GM12892 (cell line): Measurements from ENCODE around the gene CASP3.

Source experiments
- POLR2A ChIP-seq: IDR thresholded peaks from 2 replicates; pipeline ENCODE4 v1.6.1; 2011; ENCODE audit warnings: low read depth, low read length, control low read depth
- POLR2AphosphoS5 ChIP-seq: IDR thresholded peaks from 2 replicates; pipeline ENCODE4 v1.6.1; 2011; ENCODE audit warnings: low read depth, low read length, control low read depth

DNA sequence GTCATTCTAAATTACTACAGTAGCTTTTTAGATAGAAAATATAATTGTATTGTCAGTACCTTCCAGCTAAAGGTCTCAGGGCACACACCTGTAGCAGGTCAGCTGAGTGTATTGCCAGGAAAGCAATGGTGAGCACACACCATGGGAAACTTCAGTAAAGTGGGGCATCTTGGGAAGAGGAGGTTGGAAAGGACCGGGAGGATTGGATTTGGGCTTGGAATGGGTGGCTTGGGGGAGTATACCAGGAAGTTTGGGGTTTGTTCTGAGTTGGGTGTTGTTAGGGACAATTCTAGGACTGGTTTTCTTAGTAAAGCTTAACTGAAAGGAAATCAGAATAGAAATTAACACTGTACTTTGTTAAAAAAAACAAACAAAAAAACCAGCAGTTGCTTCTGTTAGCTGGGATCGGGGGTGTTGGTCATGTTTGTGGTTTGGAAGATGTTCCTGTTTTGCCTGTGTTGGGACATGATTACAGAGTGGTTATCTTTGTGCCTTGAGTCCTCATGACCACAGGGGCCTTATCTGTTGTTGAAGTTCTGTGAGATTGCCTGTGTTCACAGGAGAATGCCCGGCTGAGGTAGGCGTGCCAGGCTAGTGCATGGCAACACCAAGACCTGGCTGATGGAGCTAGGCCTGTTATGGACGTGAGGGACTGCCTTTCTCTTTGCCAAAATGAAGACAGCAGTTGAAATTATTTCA, 35.4 kb upstream of the CASP3 start:
- no peak for TF ChIP-seq POLR2A
- no peak for TF ChIP-seq POLR2AphosphoS5
